ENCODE data around the gene RWDD2A.

RWDD2A gene

GRCh38 chr6:83192871-83193746, at the start of gene RWDD2A, which contains the start of gene PGM3:
Gene RWDD2A, plus strand, starts transcription at chr6:83193357. Its CDS starts 1,095 bp downstream, at chr6:83194452.
Gene PGM3, minus strand, starts transcription at chr6:83193265. Its CDS starts 2,253 bp downstream, at chr6:83191012.
- Mint-ChIP-seq H3K9me3 (no peaks in the 10 kb centered on the region), H3K27me3 (ENCODE audit: low read depth) (peaks cover 6% of the 10 kb centered on the region), H3K4me1 (ENCODE audit: low read depth) (peaks cover 22% of the 10 kb centered on the region), H3K27ac (peak within 1 kb of the TSS; percentile 97), H3K36me3 (ENCODE audit: low read depth) (peaks cover 21% of the 10 kb centered on the region), H3K4me3 (peak within 1 kb of the TSS; percentile 98)
- DNase-seq (ENCODE audit: low spot score): peak; percentile 86

- Mint-ChIP-seq H3K4me3 (no peak overlapping the region), H3K27ac (no peak overlapping the region), H3K27me3 (ENCODE audit: low read depth) (no peaks in the 10 kb centered on the region), H3K9me3 (no peaks in the 10 kb centered on the region), H3K36me3 (ENCODE audit: low read depth) (peaks cover 8% of the 10 kb centered on the region), H3K4me1 (ENCODE audit: low read depth) (no peaks in the 10 kb centered on the region)
- no peak for DNase-seq (ENCODE audit: low spot score)
These were observed 42.0 kb upstream of the RWDD2A start for GRCh38 chr6:83151114-83151513.

GRCh38 chr6:83152913-83153312, 40.2 kb upstream of the RWDD2A start:
- Mint-ChIP-seq H3K27ac (no peak overlapping the region), H3K4me3 (no peak overlapping the region), H3K9me3 (no peaks in the 10 kb centered on the region), H3K27me3 (ENCODE audit: low read depth) (no peaks in the 10 kb centered on the region), H3K36me3 (ENCODE audit: low read depth) (peaks cover 4% of the 10 kb centered on the region), H3K4me1 (ENCODE audit: low read depth) (no peaks in the 10 kb centered on the region)
- no peak for DNase-seq (ENCODE audit: low spot score)

GRCh38 chr6:83153883-83154521, 39.2 kb upstream of the RWDD2A start:
- no peak for DNase-seq (ENCODE audit: low spot score)
- Mint-ChIP-seq H3K27ac (no peak overlapping the region), H3K36me3 (ENCODE audit: low read depth) (peaks cover 4% of the 10 kb centered on the region), H3K27me3 (ENCODE audit: low read depth) (no peaks in the 10 kb centered on the region), H3K4me3 (no peak overlapping the region), H3K4me1 (ENCODE audit: low read depth) (no peaks in the 10 kb centered on the region), H3K9me3 (no peaks in the 10 kb centered on the region)

- H3K36me3 Mint-ChIP-seq (ENCODE audit: low read depth): peaks cover 7% of the 10 kb centered on the region
- H3K9me3 Mint-ChIP-seq: no peaks in the 10 kb centered on the region
- H3K27ac Mint-ChIP-seq: no peak overlapping the region
- no peak for DNase-seq (ENCODE audit: low spot score)
- H3K27me3 Mint-ChIP-seq (ENCODE audit: low read depth): no peaks in the 10 kb centered on the region
- no peaks in the 10 kb centered on the region for H3K4me1 Mint-ChIP-seq (ENCODE audit: low read depth)
- no peak overlapping the region for H3K4me3 Mint-ChIP-seq
These were observed 37.4 kb upstream of the RWDD2A start for GRCh38 chr6:83155794-83156193.

- H3K4me1 Mint-ChIP-seq (ENCODE audit: low read depth): no peaks in the 10 kb centered on the region
These were observed 33.0 kb upstream of the RWDD2A start for GRCh38 chr6:83160167-83160566.

GRCh38 chr6:83167726-83168278, 25.4 kb upstream of the RWDD2A start:
- Mint-ChIP-seq H3K4me1 (ENCODE audit: low read depth) (no peaks in the 10 kb centered on the region), H3K9me3 (no peaks in the 10 kb centered on the region), H3K27ac (no peak overlapping the region), H3K4me3 (no peak overlapping the region), H3K36me3 (ENCODE audit: low read depth) (peaks cover 49% of the 10 kb centered on the region), H3K27me3 (ENCODE audit: low read depth) (no peaks in the 10 kb centered on the region)
- DNase-seq (ENCODE audit: low spot score): no peak

More at GRCh38 chr6:83160167-83160566, 33.0 kb upstream of the RWDD2A start:
- Mint-ChIP-seq H3K4me3 (no peak overlapping the region), H3K27ac (no peak overlapping the region), H3K36me3 (ENCODE audit: low read depth) (peaks cover 13% of the 10 kb centered on the region), H3K27me3 (ENCODE audit: low read depth) (no peaks in the 10 kb centered on the region), H3K9me3 (no peaks in the 10 kb centered on the region)
- DNase-seq (ENCODE audit: low spot score): no peak

GRCh38 chr6:83168556-83168955, 24.6 kb upstream of the RWDD2A start:
- H3K4me1 Mint-ChIP-seq (ENCODE audit: low read depth): no peaks in the 10 kb centered on the region
- H3K36me3 Mint-ChIP-seq (ENCODE audit: low read depth): peaks cover 55% of the 10 kb centered on the region
- DNase-seq (ENCODE audit: low spot score): no peak
- H3K27ac Mint-ChIP-seq: no peak overlapping the region
- H3K9me3 Mint-ChIP-seq: no peaks in the 10 kb centered on the region
- H3K27me3 Mint-ChIP-seq (ENCODE audit: low read depth): no peaks in the 10 kb centered on the region
- H3K4me3 Mint-ChIP-seq: no peak overlapping the region

- peaks cover 58% of the 10 kb centered on the region for H3K36me3 Mint-ChIP-seq (ENCODE audit: low read depth)
- H3K27me3 Mint-ChIP-seq (ENCODE audit: low read depth): no peaks in the 10 kb centered on the region
- no peak overlapping the region for H3K27ac Mint-ChIP-seq
- H3K9me3 Mint-ChIP-seq: no peaks in the 10 kb centered on the region
- no peak for DNase-seq (ENCODE audit: low spot score)
- no peaks in the 10 kb centered on the region for H3K4me1 Mint-ChIP-seq (ENCODE audit: low read depth)
- H3K4me3 Mint-ChIP-seq: no peak overlapping the region
These were observed 24.1 kb upstream of the RWDD2A start for GRCh38 chr6:83169106-83169505.

GRCh38 chr6:83169511-83169910, 23.6 kb upstream of the RWDD2A start:
- Mint-ChIP-seq H3K4me1 (ENCODE audit: low read depth) (no peaks in the 10 kb centered on the region), H3K4me3 (no peak overlapping the region), H3K9me3 (no peaks in the 10 kb centered on the region), H3K27me3 (ENCODE audit: low read depth) (no peaks in the 10 kb centered on the region), H3K27ac (no peak overlapping the region), H3K36me3 (ENCODE audit: low read depth) (peaks cover 59% of the 10 kb centered on the region)
- no peak for DNase-seq (ENCODE audit: low spot score)

- H3K9me3 Mint-ChIP-seq: no peaks in the 10 kb centered on the region
- no peaks in the 10 kb centered on the region for H3K27me3 Mint-ChIP-seq (ENCODE audit: low read depth)
- no peaks in the 10 kb centered on the region for H3K4me1 Mint-ChIP-seq (ENCODE audit: low read depth)
- no peak for DNase-seq (ENCODE audit: low spot score)
- H3K36me3 Mint-ChIP-seq (ENCODE audit: low read depth): peaks cover 49% of the 10 kb centered on the region
- no peak overlapping the region for H3K4me3 Mint-ChIP-seq
- no peak overlapping the region for H3K27ac Mint-ChIP-seq
These were observed 16.9 kb upstream of the RWDD2A start for GRCh38 chr6:83176246-83176645.

GRCh38 chr6:83180426-83180950, 12.7 kb upstream of the RWDD2A start:
- Mint-ChIP-seq H3K36me3 (ENCODE audit: low read depth) (peaks cover 59% of the 10 kb centered on the region), H3K27ac (no peak overlapping the region), H3K27me3 (ENCODE audit: low read depth) (no peaks in the 10 kb centered on the region), H3K4me3 (no peak overlapping the region), H3K9me3 (no peaks in the 10 kb centered on the region), H3K4me1 (ENCODE audit: low read depth) (no peaks in the 10 kb centered on the region)
- DNase-seq (ENCODE audit: low spot score): no peak

GRCh38 chr6:83182114-83182513, 11.0 kb upstream of the RWDD2A start:
- Mint-ChIP-seq H3K27me3 (ENCODE audit: low read depth) (no peaks in the 10 kb centered on the region), H3K4me1 (ENCODE audit: low read depth) (no peaks in the 10 kb centered on the region), H3K9me3 (no peaks in the 10 kb centered on the region), H3K36me3 (ENCODE audit: low read depth) (peaks cover 57% of the 10 kb centered on the region), H3K4me3 (no peak overlapping the region), H3K27ac (no peak overlapping the region)
- DNase-seq (ENCODE audit: low spot score): no peak
